K562 (cell line): ENCODE results near the gene POLN. TPM values are rescaled to one million over a fixed set of nuclear protein-coding genes. Genes with fewer than 3 reads are reported as not detected.

Experiments used
- ARID4B ChIP-seq: sonication (generic); formaldehyde crosslinking; IDR thresholded peaks from 2 replicates; pipeline ENCODE4 v1.8.0; 2022; ENCODE audit warnings: mild to moderate bottlenecking, missing genetic modification reagents
- FOXJ3 ChIP-seq: sonication (generic); formaldehyde crosslinking; IDR thresholded peaks from 2 replicates; pipeline ENCODE4 v1.4.0; 2020; ENCODE audit warnings: mild to moderate bottlenecking, missing genetic modification reagents
- KLF16 ChIP-seq: IDR thresholded peaks from 2 replicates; pipeline ENCODE4 v1.6.1; 2016; ENCODE audit warnings: antibody characterized with exemption
- TFAP4 ChIP-seq: sonication (generic); formaldehyde crosslinking; IDR thresholded peaks from 2 replicates; pipeline ENCODE4 v1.8.0; 2022; ENCODE audit warnings: missing genetic modification reagents, mild to moderate bottlenecking, moderate library complexity, borderline replicate concordance
- THRAP3 ChIP-seq: fragments of 450-650 bp; IDR thresholded peaks from 2 replicates; pipeline ENCODE4 v1.6.1; 2016; ENCODE audit warnings: mild to moderate bottlenecking, inconsistent platforms, borderline replicate concordance
- ZBED1 ChIP-seq: IDR thresholded peaks from 2 replicates; pipeline ENCODE4 v1.6.1; 2014
- ZBTB40 ChIP-seq, 2 experiments: fragments of 450-650 bp in 1 of 2; sonication (generic) in 1 of 2; formaldehyde crosslinking in 1 of 2; IDR thresholded peaks; 2 replicates each; pipeline versions ENCODE4 v1.7.1 to v1.9.0; 2016 to 2022; ENCODE audit warnings: inconsistent platforms in 1 of 2, mild to moderate bottlenecking in 1 of 2, missing genetic modification reagents in 1 of 2
- ZNF217 ChIP-seq: sonication (generic); formaldehyde crosslinking; IDR thresholded peaks from 2 replicates; pipeline ENCODE4 v1.8.0; 2022; ENCODE audit warnings: mild to moderate bottlenecking, missing genetic modification reagents
- ZNF75A ChIP-seq: fragments of 450-650 bp; formaldehyde crosslinking; IDR thresholded peaks from 2 replicates; pipeline ENCODE4 v1.4.0; 2020; ENCODE audit warnings: mild to moderate bottlenecking
- polyA plus RNA-seq, 8 experiments: library from polyadenylated mRNA; depleted of rRNA in 4 of 8; stranded (reverse) in 5 of 8; unstranded in 3 of 8; fragments of >200 nt; fragmentation: Nextera tagmentation in 2 of 8; fragmentation: Illumina TruSeq in 1 of 8; extraction: Ambion mirVana in 2 of 8; extraction: Trizol in 1 of 8; gene quantifications; 2 replicates each; pipeline versions ENCODE4 v1.2.1 to v1.2.3, GENCODE V29; 2011 to 2014; ENCODE audit warnings: inconsistent platforms in 1 of 8, missing spikeins in 1 of 8
- total RNA-seq, 7 experiments: library from RNA; depleted of rRNA in 6 of 7; stranded (reverse); fragments of >200 nt in 6 of 7; fragmentation: Illumina TruSeq in 2 of 7; extraction: Trizol in 2 of 7; gene quantifications; 2 replicates each; pipeline versions ENCODE4 v1.2.1 to v1.2.3, GENCODE V29; 2011 to 2021; ENCODE audit warnings: low replicate concordance in 1 of 7

POLN gene
- total and polyA plus RNA-seq, 9 of the 15 experiments (the other 6 are each of a cell fraction or from before 2014, with no cell fraction given) = 0.08 to 0.91 (median 0.32) TPM

GRCh38 chr4:2041239-2042130 is 200.4 kb downstream of the POLN start (continued):
- TF ChIP-seq ZBTB40 (IDR thresholded peaks at IDR 0.05) (peak; percentile 61; the same call in 1 of the 2 replicates), ZBTB40 (CRISPR knock-in tag; IDR thresholded peaks at IDR 0.05) (no peak), KLF16 (no peak), ZNF217 (CRISPR knock-in tag) (no peak), ARID4B (no peak; the same call in 1 of the 2 replicates), ZNF75A (no peak), TFAP4 (peak; percentile 61; the same call in 1 of the 2 replicates), ZBED1 (peak; percentile 35; the same call in 1 of the 2 replicates), FOXJ3 (CRISPR knock-in tag) (no peak), THRAP3 (no peak)
